Uterus (tissue), 2 donors: ENCODE measurements around the gene ADISSP.

Source experiments
- CTCF ChIP-seq, 4 experiments: fragments of 200-600 bp in 2 of 4; fragments of 450-650 bp in 2 of 4; sonication (generic) in 2 of 4; IDR thresholded peaks; one replicate each; pipeline ENCODE4 v1.5.1; 2016 to 2019; ENCODE audit warnings: antibody characterized with exemption in 4 of 4, mild to moderate bottlenecking in 2 of 4, moderate library complexity in 1 of 4
- POLR2A ChIP-seq, 2 donors: fragments of 450-650 bp; IDR thresholded peaks; one replicate each; pipeline ENCODE4 v1.6.1; 2016; ENCODE audit warnings: antibody characterized with exemption in 2 of 2, mild to moderate bottlenecking in 1 of 2, moderate library complexity in 1 of 2

GRCh38 chr20:3705491-3705969, 62.0 kb downstream of the ADISSP start:
- TF ChIP-seq CTCF (IDR thresholded peaks at IDR 0.05): no peak
- no peak for TF ChIP-seq POLR2A (IDR thresholded peaks at IDR 0.05)
